ENCODE data around the gene SPECC1. TPM values are rescaled to one million over a fixed set of nuclear protein-coding genes. Genes with fewer than 3 reads are reported as not detected.
"Not testable (repeated sequence)": the region's sequence is repeated elsewhere in the genome, so short reads cannot be mapped to it uniquely, and the experiment has no call there.

Gene SPECC1
- total and polyA plus RNA-seq, 2 donors (not counting 3 experiments of a cell fraction or from before 2014, with no cell fraction given): 5.3 to 20.4 TPM

DNA sequence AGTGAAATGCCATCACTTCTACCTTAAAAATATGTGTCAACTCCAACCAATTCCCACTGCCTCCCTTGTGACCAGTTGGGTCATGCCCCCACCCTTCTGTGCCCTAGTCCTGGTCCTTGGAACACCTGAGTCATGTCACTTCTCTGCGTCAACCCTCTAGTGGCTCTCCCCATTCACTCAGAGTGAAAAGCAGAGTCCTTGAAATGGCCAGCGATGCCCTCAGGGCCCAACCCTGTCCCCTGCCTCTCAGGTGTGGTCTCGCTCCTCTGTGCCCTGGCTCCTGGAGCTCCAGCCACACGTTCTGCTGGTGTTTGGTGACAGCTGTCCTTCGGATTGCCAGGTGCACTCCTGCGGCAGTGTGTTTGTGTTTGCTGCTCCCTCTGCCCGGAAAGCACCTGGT, 89.2 kb downstream of the SPECC1 start:
- ChIA-PET POLR2A (no interaction called here), CTCF (no interaction called here)
- no peaks in the 10 kb centered on the region for H3K36me3 ChIP-seq (ENCODE audit: control insufficient read depth in 2 of 2, extremely low read depth in 1 of 2, insufficient read depth in 2 of 2, low read length in 2 of 2)
- no peaks in the 10 kb centered on the region for H4K20me1 ChIP-seq (replicated peaks; ENCODE audit: control insufficient read depth, extremely low read depth, insufficient read depth, low read length)
- FAIRE-seq (no peak), DNase-seq (ENCODE audit: low read depth, low spot score) (no peak)
- H3K9ac ChIP-seq (replicated peaks; ENCODE audit: extremely low read depth, insufficient read depth, low read length): no peak overlapping the region
- dilution Hi-C loops (cut with MboI; ENCODE audit: extremely low pct_ligation_motif_present, low sequenced_read_pairs): no loop called here
- no peak overlapping the region for H2AFZ ChIP-seq (ENCODE audit: low read depth, low read length)
- no peak for TF ChIP-seq POLR2A (IDR thresholded peaks at IDR 0.05; ENCODE audit: low read depth, low read length)
- TF ChIP-seq, protein P1, sequence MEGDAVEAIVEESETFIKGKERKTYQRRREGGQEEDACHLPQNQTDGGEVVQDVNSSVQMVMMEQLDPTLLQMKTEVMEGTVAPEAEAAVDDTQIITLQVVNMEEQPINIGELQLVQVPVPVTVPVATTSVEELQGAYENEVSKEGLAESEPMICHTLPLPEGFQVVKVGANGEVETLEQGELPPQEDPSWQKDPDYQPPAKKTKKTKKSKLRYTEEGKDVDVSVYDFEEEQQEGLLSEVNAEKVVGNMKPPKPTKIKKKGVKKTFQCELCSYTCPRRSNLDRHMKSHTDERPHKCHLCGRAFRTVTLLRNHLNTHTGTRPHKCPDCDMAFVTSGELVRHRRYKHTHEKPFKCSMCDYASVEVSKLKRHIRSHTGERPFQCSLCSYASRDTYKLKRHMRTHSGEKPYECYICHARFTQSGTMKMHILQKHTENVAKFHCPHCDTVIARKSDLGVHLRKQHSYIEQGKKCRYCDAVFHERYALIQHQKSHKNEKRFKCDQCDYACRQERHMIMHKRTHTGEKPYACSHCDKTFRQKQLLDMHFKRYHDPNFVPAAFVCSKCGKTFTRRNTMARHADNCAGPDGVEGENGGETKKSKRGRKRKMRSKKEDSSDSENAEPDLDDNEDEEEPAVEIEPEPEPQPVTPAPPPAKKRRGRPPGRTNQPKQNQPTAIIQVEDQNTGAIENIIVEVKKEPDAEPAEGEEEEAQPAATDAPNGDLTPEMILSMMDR (IDR thresholded peaks at IDR 0.05; ENCODE audit: extremely low read depth in 1 of 2, insufficient read depth in 1 of 2, low read depth in 1 of 2, low read length in 2 of 2): no peak
- no peak for TF ChIP-seq FOS (IDR thresholded peaks at IDR 0.05; ENCODE audit: borderline replicate concordance, insufficient read depth, low read length)
- no peak for TF ChIP-seq GATA2 (IDR thresholded peaks at IDR 0.05; ENCODE audit: insufficient read depth, insufficient read length, low read depth, low read length)
- TF ChIP-seq JUN (IDR thresholded peaks at IDR 0.05; ENCODE audit: borderline replicate concordance, insufficient read depth, insufficient read length, low read depth): no peak
- TF ChIP-seq MYC (IDR thresholded peaks at IDR 0.05; ENCODE audit: low read depth, low read length): no peak
- TF ChIP-seq, protein P2, sequence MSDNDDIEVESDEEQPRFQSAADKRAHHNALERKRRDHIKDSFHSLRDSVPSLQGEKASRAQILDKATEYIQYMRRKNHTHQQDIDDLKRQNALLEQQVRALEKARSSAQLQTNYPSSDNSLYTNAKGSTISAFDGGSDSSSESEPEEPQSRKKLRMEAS (IDR thresholded peaks at IDR 0.05; ENCODE audit: insufficient read depth, insufficient read length): no peak
- TF ChIP-seq POLR2AphosphoS5 (IDR thresholded peaks at IDR 0.05; ENCODE audit: insufficient read depth, low read depth, low read length): no peak
- no peak for TF ChIP-seq EZH2 (IDR thresholded peaks at IDR 0.05; ENCODE audit: borderline replicate concordance, low read depth, low read length, severe bottlenecking)
- no peaks in the 10 kb centered on the region for H3K79me2 ChIP-seq (ENCODE audit: control insufficient read depth, insufficient read depth, low read length)
- intact Hi-C loops (cut with micrococcal nuclease): no loop called here
- peaks cover 8 to 10% of the 10 kb centered on the region in 2 experiments for H3K27me3 ChIP-seq (ENCODE audit: control insufficient read depth in 2 of 2, insufficient read depth in 2 of 2, low read length in 2 of 2)
- H3K9me3 ChIP-seq (replicated peaks; ENCODE audit: control insufficient read depth, insufficient read depth, low read length): no peaks in the 10 kb centered on the region
- no peaks in the 10 kb centered on the region for H3K9me1 ChIP-seq (replicated peaks; ENCODE audit: control insufficient read depth, extremely low read depth, insufficient read depth, low read length)
- H3K27ac ChIP-seq (ENCODE audit: insufficient read depth, low read depth, low read length): no peak overlapping the region
- no peaks in the 10 kb centered on the region for H3K4me1 ChIP-seq (ENCODE audit: control insufficient read depth, extremely low read depth, insufficient read depth, low read length)
- H3K4me2 ChIP-seq (ENCODE audit: insufficient read depth, low read length): no peak overlapping the region
- no peak overlapping the region for H3K4me3 ChIP-seq (replicated peaks in 1 of 3; ENCODE audit: insufficient read depth in 1 of 3, low read depth in 1 of 3, low read length in 3 of 3)
- BruUV-seq (replicated peaks): no TSS peak

DNA sequence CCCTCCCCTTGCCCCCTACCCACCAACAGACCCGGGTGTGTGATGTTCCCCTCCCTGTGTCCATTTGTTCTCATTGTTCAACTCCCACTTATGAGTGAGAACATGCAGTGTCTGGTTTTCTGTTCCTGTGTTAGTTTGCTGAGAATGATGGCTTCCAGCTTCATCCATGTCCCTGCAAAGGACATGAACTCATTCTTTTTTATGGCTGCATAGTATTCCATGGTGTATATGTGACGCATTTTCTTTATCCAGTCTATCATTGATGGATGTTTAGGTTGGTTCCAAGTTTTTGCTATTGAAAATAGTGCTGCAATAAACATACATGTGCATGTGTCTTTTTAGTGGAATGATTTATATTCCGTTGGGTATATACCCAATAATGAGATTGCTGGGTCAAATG, 91.6 kb downstream of the SPECC1 start:
- H4K20me1 ChIP-seq (replicated peaks; ENCODE audit: control insufficient read depth, extremely low read depth, insufficient read depth, low read length); H3K27me3 ChIP-seq (ENCODE audit: control insufficient read depth in 2 of 2, insufficient read depth in 2 of 2, low read length in 2 of 2); H3K79me2 ChIP-seq (ENCODE audit: control insufficient read depth, insufficient read depth, low read length); H3K36me3 ChIP-seq (ENCODE audit: control insufficient read depth in 2 of 2, extremely low read depth in 1 of 2, insufficient read depth in 2 of 2, low read length in 2 of 2); H3K9me3 ChIP-seq (replicated peaks; ENCODE audit: control insufficient read depth, insufficient read depth, low read length); H3K4me2 ChIP-seq (ENCODE audit: insufficient read depth, low read length); H3K9ac ChIP-seq (replicated peaks; ENCODE audit: extremely low read depth, insufficient read depth, low read length); H3K4me1 ChIP-seq (ENCODE audit: control insufficient read depth, extremely low read depth, insufficient read depth, low read length); FAIRE-seq; BruUV-seq (replicated peaks); DNase-seq (ENCODE audit: low read depth, low spot score); H3K27ac ChIP-seq (ENCODE audit: insufficient read depth, low read depth, low read length); H3K9me1 ChIP-seq (replicated peaks; ENCODE audit: control insufficient read depth, extremely low read depth, insufficient read depth, low read length); dilution Hi-C loops (cut with MboI; ENCODE audit: extremely low pct_ligation_motif_present, low sequenced_read_pairs); intact Hi-C loops (cut with micrococcal nuclease); POLR2A ChIA-PET; H2AFZ ChIP-seq (ENCODE audit: low read depth, low read length); H3K4me3 ChIP-seq (replicated peaks in 1 of 3; ENCODE audit: insufficient read depth in 1 of 3, low read depth in 1 of 3, low read length in 3 of 3): not testable (repeated sequence)
- CTCF ChIA-PET: interaction anchor here (1.5 kb wide), 1 partner anchor 105 kb away, joined by 3 read pairs; no protein-coding TSS in a partner anchor
